ENCODE results near the gene LRRFIP1. TPM values are rescaled to one million over a fixed set of nuclear protein-coding genes. Genes with fewer than 3 reads are reported as not detected.

The LRRFIP1 gene
- total and polyA plus RNA-seq, 10 donors = 40.4 to 164 (median 124) TPM

DNA sequence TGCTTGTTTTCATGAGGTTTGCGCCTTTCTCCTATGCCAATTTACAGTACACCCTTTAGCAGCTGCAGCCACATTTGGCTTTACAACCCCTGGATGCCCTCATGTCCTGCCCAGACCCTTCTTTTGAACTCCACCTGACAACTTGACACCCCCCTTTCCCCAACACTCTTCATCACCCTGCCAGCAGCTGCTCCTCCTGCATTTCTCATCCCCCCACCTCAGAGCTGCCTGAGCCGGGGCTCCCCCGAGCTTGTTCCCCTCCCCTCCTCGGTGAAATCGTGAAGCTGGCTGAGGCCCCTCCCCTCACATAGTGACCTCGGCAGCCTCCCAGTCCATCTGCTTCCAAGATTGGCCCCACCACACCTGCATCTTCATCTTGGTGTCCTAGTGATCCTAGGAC is 40.5 kb downstream of the LRRFIP1 start:
- Histone ChIP-seq H3K4me3 (no peak overlapping the region), H3K27me3 (replicated peaks in 1 of 7) (peaks cover 0 to 15% (median 0%) of the 10 kb centered on the region in 7 donors), H3K4me1 (peaks cover 6 to 50% (median 34%) of the 10 kb centered on the region in 6 donors), H3K9me3 (no peaks in the 10 kb centered on the region), H3K27ac (no peak overlapping the region), H3K36me3 (no peaks in the 10 kb centered on the region)
- DNase-seq = peak; percentile 54
- intact Hi-C loops (cut with DNase I; ENCODE audit: low total_unique reads) = no loop called here
- WGBS, 5 donors = 80 to 90% (median 85%) methylated on average over 6 of the region's 6 CpGs
- TF ChIP-seq POLR2AphosphoS5 (IDR thresholded peaks at IDR 0.05) = no peak
- TF ChIP-seq POLR2A (IDR thresholded peaks at IDR 0.05) = no peak
- TF ChIP-seq, protein P1, sequence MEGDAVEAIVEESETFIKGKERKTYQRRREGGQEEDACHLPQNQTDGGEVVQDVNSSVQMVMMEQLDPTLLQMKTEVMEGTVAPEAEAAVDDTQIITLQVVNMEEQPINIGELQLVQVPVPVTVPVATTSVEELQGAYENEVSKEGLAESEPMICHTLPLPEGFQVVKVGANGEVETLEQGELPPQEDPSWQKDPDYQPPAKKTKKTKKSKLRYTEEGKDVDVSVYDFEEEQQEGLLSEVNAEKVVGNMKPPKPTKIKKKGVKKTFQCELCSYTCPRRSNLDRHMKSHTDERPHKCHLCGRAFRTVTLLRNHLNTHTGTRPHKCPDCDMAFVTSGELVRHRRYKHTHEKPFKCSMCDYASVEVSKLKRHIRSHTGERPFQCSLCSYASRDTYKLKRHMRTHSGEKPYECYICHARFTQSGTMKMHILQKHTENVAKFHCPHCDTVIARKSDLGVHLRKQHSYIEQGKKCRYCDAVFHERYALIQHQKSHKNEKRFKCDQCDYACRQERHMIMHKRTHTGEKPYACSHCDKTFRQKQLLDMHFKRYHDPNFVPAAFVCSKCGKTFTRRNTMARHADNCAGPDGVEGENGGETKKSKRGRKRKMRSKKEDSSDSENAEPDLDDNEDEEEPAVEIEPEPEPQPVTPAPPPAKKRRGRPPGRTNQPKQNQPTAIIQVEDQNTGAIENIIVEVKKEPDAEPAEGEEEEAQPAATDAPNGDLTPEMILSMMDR (IDR thresholded peaks at IDR 0.05 in 8 of 11, conservative IDR thresholded peaks at IDR 0.05 in 3 of 11) = no peak

DNA sequence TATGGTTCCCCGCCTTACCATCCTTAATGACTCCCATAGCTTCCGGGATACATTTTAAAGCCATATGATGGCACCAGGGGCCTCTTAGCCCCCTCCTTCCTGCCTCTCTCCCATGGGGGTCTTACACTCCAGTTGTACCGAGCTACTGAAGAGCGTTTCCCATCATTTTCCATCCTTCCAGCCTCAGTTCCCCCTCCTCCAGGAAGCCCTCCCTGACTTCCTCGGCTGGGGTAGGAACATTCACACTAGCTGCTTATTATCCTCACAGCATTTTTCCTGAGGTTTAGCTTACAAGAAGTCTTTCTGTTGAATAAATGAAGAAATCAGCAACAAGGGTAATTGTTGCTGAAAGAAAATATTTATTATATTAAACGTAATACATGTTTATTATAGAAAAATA is 41.1 kb downstream of the LRRFIP1 start:
- intact Hi-C loops (cut with DNase I; ENCODE audit: low total_unique reads) = no loop called here
- no peak for DNase-seq
- H3K36me3 ChIP-seq = no peaks in the 10 kb centered on the region
- H3K9me3 ChIP-seq = no peaks in the 10 kb centered on the region
- peaks cover 12 to 50% (median 36%) of the 10 kb centered on the region in 6 donors for H3K4me1 ChIP-seq
- H3K27ac ChIP-seq = no peak overlapping the region
- 87 to 95% (median 91%) methylated on average over 6 of the region's 6 CpGs for WGBS, 5 donors
- H3K27me3 ChIP-seq (replicated peaks in 1 of 7) = peaks cover 0 to 10% (median 0%) of the 10 kb centered on the region in 7 donors
- TF ChIP-seq, protein P1 (IDR thresholded peaks at IDR 0.05 in 8 of 11, conservative IDR thresholded peaks at IDR 0.05 in 3 of 11) = no peak
- TF ChIP-seq POLR2AphosphoS5 (IDR thresholded peaks at IDR 0.05) = no peak
- TF ChIP-seq POLR2A (IDR thresholded peaks at IDR 0.05) = no peak
- no peak overlapping the region for H3K4me3 ChIP-seq

DNA sequence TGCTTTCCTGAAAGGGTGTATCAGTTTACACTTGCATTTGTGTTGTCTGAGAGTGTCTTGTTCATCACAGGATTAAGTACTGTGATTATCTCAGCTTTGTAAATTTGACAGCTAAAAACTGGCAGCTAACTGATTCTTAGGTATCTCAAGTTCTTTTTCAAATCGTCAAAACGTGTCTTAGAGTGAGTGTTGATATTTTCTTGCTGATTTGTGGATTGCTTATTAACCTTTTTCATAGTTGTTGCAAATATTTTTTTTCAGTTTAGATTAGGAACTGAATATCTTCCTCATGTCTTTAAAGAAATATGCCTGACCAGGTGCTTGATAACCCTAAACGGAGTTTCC is 41.9 kb downstream of the LRRFIP1 start:
- DNase-seq = no peak
- peaks cover 20 to 51% (median 41%) of the 10 kb centered on the region in 6 donors for H3K4me1 ChIP-seq
- no peaks in the 10 kb centered on the region for H3K36me3 ChIP-seq
- no peaks in the 10 kb centered on the region for H3K9me3 ChIP-seq
- H3K27ac ChIP-seq = peak overlapping the region in 6 of 8 donors; percentile 26 to 58 (median 51)
- intact Hi-C loops (cut with DNase I; ENCODE audit: low total_unique reads) = no loop called here
- WGBS, 5 donors = 65 to 74% (median 67%) methylated on average over 3 of the region's 3 CpGs
- peaks cover 0 to 7% (median 0%) of the 10 kb centered on the region in 7 donors for H3K27me3 ChIP-seq (replicated peaks in 1 of 7)
- H3K4me3 ChIP-seq = no peak overlapping the region
- TF ChIP-seq, protein P1 (IDR thresholded peaks at IDR 0.05 in 8 of 11, conservative IDR thresholded peaks at IDR 0.05 in 3 of 11) = no peak
- TF ChIP-seq POLR2AphosphoS5 (IDR thresholded peaks at IDR 0.05) (no peak), POLR2A (IDR thresholded peaks at IDR 0.05) (no peak)

DNA sequence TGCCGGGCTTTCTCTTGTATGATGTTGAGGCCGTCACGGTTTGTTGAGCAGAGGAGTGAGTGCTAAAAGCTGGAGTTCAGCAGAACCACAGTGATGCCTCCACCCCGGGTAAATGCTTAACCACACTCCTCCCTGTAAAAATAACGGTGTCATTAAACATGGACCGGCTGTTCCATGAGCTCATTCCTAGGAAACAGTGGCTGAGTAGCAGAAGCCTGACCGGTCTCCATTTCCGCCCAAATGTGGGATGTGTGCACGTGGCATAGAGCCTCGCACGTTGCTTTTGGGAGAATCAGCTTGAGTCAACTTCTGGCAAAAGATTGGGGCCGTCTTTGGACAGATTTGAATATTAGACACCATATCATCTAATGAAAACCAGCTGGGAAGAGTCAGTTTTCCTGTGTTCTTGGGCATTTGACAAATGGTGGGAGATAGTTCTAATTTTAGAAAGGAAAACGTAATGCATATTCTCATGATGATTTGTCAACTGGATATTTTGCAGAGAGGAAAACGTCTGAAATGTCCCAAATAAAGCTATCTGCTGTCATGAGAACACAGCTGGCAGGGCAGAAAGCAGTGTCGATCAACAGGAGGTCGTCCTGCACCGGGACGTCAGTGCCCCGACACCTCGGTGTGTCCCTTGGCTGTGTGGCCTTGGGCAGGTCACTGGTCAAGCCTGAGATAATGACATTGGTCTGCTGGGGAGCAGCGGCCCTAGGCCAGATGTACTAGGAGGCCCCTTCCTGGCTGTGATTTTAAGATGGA is 42.4 kb downstream of the LRRFIP1 start:
- Histone ChIP-seq H3K27me3 (replicated peaks in 1 of 7) (peaks cover 0 to 7% (median 0%) of the 10 kb centered on the region in 7 donors), H3K9me3 (no peaks in the 10 kb centered on the region), H3K36me3 (no peaks in the 10 kb centered on the region), H3K27ac (peak overlapping the region in 7 of 8 donors; percentile 55 to 94 (median 77)), H3K4me3 (no peak overlapping the region), H3K4me1 (peaks cover 24 to 57% (median 46%) of the 10 kb centered on the region in 6 donors)
- WGBS, 5 donors = 61 to 73% (median 72%) methylated on average over 21 of the region's 21 CpGs
- intact Hi-C loops (cut with DNase I; ENCODE audit: low total_unique reads) = no loop called here
- no peak for TF ChIP-seq POLR2A (IDR thresholded peaks at IDR 0.05)
- TF ChIP-seq, protein P1 (IDR thresholded peaks at IDR 0.05 in 8 of 11, conservative IDR thresholded peaks at IDR 0.05 in 3 of 11) = no peak
- peak; percentile 74 to 83 (median 79) for TF ChIP-seq POLR2AphosphoS5 (IDR thresholded peaks at IDR 0.05)
- peak; percentile 76 for DNase-seq

Data from spleen (tissue), 11 donors.